NCI-H2081 (cell line): Measurements from ENCODE around the gene OOEP.
"Not testable (repeated sequence)": the region's sequence is repeated elsewhere in the genome, so short reads cannot be mapped to it uniquely, and the experiment has no call there.

Experiments used
- DNase-seq, 2 experiments: peaks; one replicate each; lab custom pipeline; 2025; lab: John Stamatoyannopoulos, UW

The OOEP gene

DNA sequence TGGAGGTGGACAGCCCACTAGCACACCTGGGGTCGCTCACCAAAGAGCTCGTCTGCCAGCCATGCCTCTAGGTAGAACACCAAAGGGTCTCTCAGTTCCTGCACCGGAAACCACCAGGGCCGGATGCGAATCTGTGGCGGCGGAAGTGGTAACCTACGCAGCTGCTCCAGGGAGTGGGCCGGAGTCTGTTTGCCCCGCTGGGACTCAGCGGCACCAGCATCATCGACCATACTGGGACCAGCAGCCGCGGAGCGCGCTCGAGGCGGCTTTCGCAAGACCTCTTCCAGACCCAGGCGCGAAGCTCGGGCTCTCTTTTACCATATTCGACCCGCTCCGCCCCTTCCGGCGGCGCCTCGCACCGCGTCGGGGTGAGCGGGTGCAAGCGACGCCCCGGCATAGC lies at the start of gene OOEP:
TSS of gene OOEP (minus strand) at position 335 of the 400 bp plus-strand sequence. CDS start at position 230, 105 bp downstream.
- no peak for DNase-seq

DNA sequence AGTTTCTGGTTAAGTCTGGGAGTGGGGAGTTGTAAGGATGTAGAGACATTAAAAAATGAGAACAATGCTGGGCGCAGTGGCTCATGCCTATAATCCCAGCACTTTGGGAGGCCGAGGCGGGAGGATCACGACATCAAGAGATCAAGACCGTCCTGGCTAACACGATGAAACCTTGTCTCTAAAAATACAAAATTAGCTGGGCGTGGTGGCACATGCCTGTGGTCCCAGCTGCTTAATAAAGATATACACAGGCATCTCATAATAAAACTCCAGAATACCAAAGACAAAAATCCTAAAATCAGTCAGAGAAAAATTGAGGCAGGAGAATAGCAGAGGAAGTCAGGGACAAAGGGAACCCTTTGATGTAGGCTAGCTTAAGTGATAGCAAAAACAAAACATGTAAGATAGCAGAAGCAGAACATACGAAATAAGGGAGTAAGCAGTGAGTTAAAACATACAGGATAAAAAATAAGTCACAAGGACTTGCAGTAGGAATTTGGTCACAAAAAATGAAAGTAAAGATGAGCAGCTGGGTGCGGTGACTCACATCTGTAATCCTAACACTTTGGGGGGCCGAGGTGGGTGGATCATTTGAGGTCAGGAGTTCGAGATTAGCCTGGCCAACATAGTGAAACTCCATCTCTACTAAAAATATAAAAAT lies 48.5 kb upstream of the OOEP start:
- no peak for DNase-seq

DNA sequence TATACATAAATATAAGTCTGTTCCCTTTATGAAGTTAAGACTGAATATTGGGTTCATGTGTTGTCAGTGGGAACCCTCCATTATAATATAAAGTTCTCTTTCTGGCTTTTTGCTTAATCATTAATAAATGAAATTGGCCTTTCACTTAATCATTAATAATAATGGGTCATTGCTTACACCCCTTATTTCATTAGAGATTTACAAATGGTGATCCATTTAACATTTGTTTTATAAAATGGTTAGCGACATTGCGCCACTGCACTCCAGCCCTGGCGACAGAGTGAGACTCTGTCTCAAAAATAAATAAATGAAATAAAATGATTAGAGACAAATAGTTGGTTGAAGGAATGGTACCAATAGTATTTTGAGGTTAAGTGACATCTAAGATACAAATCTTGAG lies 43.4 kb upstream of the OOEP start:
- no peak for DNase-seq

DNA sequence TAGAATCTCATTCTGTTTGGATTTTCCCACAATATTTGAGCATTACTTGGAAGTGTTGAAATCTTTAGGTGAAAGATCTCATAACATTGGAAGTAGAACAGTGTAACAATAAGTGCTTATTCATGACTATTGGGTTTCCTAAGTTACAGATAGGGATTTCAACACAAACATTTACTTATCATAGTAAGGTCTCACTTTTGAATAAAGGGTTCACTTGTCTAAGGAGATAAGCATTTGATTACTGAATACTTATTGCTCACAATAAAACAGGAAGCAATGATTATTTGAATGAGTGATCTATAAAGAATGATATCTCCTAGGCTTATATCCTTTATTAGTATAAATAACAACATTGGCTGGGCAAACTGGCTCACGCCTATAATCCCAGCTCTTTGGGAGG lies 39.7 kb upstream of the OOEP start:
- no peak for DNase-seq

DNA sequence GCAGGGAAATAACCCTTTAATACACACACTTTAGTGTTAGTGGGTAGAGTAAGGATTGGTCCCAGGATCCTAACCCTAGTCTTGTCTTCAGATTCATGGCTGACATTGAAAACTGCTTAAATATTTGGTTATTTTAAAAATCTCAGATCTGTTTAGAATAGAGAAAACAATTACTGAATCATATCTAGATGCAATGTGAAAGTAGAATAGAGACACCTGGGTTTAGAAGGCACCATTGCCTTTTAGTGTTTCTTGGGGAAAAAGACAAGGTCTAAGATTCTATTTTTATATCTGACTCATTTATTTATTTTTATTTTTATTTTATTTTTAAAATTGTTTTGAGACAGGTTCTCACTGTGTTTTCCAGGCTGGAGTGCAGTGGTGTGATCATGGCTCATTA lies 31.0 kb upstream of the OOEP start:
- no peak for DNase-seq

DNA sequence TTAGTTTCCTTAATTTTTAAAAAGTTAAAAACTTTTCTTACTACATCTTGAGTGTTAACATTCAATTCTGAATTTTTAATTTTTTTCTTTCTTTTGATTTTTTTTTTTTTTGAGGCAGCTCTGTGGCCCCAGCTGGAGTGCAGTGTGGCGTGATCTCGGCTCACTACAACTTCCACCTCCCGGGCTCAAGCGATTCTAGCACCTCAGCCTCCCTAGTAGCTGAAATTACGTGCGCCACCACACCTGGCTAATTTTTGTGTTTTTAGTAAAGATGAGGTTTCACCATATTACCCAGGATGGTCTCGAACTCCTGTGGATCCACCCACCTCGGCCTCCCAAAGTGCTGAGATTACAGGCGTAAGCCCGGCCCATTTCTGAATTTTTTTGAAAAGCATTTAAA lies 26.2 kb upstream of the OOEP start:
- no peak for DNase-seq

DNA sequence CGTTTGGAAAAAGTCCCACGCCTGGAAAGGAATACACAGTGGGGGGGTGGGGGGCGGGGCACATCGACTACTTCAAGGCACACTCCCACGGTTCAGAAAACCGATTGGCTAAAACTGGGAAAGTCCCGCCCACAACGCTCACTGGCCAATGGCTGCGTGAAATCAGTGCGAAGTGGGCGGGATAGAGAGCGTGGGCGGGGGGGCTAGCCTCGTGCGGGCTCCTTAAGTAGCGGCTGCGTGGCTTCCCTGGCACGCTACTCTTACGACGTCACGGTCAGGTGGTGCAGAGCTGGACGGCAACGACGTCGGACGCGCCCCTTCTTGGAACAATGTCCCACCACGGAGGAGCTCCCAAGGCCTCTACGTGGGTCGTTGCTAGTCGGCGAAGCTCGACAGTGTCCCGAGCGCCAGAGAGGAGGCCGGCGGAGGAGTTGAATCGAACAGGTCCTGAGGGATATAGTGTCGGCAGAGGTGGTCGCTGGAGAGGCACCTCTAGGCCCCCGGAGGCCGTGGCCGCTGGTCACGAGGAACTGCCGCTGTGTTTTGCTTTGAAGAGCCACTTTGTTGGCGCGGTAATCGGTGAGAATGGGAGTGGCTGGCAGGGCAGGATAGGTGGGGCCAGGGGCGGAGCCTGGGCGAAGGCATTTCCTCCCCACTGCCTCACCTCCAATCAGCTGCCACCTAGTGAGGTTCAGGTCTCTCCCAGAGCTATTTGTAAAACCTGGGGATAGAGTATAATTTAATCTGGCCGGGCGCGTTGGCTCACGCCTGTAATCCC lies 25.1 kb upstream of the OOEP start, which contains the start of gene DDX43:
TSS of gene DDX43 (plus strand) at position 252 of the 778 bp plus-strand sequence. CDS start at position 330, 78 bp downstream.
- peak; percentile 92 to 94 for DNase-seq

DNA sequence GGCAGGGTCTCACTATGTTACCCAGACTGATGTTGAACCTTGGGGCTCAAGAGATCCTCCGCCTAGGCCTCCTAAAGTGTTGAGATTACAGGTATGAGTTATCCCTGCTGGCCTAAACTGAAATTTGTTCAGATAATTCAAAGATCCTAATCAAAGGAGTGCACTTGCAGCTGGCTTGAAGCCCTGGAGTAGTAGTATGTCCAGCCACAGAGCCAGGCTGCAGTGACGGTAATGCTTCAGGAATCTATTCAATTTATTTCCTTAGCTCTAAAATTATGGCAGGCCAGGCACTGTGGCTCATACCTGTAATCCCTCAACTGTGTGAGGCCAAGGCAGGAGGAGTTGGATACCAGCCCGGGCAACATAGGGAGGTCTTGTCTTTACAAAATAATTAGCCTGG lies 23.6 kb upstream of the OOEP start:
- no peak for DNase-seq

DNA sequence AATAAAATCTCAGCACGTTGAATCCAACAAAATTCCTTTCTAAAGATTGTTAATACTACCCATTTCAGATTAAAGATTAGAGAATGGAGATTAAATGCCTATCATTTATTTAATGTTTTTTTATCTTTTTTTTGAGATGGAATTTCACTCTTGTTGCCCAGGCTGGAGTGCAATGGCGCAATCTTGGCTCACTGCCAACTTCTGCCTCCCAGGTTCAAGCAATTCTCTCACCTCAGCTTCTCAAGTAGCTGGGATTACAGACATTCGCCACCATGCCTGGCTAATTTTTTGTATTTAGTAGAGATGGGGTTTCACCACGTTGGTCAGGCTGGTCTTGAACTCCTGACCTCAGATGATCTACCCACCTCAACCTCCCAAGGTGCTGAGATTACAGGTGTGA lies 22.5 kb upstream of the OOEP start:
- not testable (repeated sequence) for DNase-seq

DNA sequence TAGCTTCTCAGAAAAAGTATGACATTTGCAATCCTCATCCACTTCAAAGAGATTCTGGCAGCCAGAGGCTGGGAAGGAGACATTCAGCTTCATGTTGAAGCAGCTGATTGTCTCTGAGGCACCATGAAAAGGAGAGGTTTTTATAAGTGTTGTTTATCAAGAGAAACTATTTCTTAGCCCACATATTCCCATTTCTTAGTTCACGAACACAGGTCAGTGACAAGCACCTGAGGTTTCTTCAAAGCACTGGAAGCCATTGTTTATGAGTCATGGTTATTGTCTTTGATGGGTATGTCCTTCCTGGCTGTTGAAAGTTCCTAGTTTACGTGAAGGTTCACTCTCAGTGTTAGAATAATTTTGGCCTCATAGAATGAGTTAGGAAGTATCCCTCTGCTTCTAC lies 22.0 kb upstream of the OOEP start:
- no peak for DNase-seq

DNA sequence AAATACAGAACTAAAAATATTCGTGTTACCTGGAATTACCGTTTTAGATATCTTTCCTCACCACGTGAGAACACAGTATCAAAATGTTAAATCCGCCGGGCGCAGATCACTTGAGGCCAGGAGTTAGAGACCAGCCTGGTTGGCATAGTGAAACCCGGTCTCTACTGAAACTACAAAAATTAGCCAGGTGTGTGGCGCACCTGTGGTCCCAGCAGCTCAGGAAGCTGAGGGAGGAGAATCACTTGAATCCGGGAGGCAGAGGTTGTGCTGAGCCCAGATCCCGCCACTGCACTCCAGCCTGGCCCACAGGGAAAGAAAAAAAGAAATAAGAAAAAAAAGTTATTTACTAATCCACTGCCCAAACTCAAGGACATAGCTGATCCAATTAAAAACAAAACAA lies 20.2 kb upstream of the OOEP start:
- peak; percentile 9 to 23 for DNase-seq

DNA sequence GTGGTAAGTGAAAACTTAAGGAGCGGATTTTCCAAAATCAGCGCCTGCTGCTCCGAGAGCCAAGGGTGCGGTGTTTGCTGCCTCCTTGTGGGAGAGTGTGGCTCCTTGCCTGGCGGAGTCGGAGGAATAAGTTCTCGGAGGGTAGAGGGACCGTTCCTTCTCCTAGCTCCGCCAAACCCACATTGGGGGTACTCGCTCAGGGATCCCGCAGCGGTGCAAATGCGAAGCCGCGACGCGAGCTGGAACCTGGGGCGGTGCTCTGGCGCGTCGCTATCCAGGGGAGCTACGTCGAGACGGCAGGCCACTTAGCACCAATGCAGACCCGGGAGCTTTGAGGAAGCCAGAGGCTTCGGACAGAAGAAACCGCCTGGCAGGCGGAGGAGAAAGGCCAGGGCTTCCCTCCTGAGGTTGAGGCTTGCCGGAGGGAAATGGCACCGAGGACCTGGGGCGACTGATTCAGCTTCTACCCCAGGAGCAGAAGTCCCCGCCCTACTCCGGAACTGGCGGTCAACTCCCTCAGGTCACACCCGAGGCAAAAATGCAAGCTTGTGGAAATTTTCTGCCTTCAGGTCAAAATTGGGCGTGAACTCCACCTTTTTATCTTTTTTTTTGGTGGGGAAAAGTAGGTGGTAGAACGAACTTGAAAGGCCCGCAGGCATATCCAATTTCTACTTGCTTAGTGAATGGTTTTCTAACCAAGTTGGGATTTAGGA lies 19.3 kb upstream of the OOEP start:
- DNase-seq = peak; percentile 54 to 69

DNA sequence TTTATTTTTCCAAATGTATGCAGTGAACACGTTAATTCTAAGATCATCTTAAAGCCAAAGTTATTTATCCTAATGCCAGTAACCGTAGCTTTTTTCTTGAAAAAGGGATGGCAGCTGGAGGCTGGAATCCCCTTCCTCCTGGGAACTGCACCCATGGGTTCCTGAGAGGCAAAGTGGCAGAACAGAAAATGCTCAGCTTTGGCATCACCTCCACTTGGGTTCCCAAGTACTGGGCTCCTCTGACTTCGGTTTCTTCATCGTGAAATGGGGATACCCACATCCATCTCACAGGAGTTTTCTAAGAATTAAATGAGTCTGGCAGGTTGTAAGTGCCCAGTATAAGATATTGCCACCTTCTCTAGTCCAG lies 18.7 kb upstream of the OOEP start:
- no peak for DNase-seq

DNA sequence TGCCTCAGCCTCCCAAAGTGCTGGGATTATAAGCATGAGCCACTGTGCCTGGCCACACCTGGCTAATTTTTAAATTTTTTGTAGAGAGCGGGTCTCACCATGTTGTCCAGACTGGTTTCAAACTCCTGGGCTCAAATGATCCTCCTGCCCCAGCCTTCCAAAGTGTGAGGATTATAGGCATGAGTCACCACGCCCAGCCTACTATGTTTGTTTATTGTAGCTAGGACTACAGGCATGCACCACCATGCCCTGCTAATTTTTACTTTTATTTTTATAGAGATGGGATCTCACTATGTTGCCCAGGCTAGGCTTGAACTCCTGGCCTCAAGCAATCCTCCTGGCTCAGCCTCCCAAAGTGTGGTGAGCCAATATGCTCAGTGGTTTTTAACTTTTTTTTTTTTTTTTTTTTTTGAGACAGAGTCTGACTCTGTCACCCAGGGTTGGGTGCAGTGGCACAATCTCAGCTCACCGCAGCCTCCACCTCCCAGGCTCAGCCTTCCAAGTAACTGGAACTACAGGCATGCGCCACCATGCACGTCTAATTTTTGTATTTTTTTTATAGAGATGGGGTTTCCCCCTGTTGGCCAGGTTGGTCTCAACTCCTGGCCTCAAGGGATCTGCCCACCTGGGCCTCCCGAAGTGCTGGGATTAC lies 12.9 kb upstream of the OOEP start:
- no peak for DNase-seq

DNA sequence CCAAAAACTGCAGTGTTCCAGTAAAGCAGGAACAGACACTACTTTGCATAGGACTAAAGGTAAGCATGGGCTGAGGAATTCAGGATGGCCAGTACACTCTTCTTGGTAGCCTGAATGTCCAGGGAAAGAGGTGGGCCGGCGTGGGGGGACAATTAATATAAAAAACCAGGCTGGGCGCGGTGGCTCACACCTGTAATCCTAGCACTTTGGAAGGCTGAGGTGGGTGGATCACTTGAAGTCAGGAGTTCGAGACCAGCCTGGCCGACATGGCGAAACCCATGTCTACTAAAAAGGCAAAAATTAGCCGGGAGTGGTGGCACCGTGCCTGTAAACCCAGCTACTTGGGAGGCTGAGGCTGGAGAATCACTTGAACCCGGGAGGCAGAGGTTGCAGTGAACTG lies 11.8 kb upstream of the OOEP start:
- DNase-seq = not testable (repeated sequence)

DNA sequence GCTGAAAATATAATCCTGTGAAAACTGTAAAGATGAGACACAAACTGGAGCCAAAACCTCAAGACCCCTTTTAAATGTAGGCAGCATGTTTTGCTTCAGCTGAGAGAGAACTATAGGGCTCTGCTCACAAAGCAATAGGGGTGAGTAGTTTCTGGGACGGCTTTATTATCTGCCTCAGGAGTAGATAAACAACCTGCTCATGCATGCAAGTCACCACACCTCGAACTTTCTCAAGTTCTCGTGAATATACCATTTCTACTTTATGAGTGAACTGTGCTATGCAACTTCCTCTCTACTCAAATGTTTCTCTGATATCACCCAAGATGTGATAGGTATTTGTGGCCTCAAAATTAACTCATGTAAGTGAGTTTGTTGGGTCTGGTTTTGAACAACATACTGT lies 7.5 kb upstream of the OOEP start:
- no peak for DNase-seq

DNA sequence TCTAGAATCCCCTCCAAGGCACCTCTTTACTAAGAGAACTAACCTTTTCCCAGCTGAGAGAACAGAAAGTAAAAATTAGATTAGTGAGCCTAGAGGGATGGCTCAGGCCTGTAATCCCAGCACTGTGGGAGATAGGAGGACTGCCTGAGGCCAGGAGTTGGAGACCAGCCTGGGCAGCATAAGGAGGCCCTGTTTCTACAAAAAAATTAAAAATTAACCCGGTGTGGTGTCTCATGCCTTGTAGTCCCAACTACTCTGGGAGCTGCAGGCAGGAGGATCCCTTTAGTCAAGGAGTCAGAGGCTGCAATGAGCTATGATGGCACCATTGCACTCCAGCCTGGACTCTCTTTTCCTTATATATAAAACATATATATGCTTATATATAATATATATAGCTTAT lies 5.5 kb upstream of the OOEP start:
- no peak for DNase-seq

DNA sequence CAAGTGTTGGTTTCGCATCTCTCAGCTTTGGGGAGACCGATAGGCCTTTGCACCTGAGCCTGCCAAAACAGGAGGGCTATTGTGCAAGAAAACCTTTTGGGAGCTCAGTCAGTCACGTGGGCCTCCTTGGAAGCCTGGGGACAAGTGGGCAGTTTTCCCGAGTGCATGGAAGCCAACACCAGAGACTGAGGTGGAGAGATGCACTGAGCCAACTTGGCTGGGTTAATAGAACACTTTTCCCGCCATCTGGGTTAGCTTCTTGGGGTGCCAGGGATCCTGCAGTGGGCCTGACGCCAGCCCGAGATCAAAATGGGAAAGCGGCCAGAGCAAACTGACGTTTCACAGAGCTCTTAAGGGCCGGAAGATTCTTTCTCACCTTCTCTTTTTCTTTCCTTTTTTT lies 2.8 kb upstream of the OOEP start:
- no peak for DNase-seq

DNA sequence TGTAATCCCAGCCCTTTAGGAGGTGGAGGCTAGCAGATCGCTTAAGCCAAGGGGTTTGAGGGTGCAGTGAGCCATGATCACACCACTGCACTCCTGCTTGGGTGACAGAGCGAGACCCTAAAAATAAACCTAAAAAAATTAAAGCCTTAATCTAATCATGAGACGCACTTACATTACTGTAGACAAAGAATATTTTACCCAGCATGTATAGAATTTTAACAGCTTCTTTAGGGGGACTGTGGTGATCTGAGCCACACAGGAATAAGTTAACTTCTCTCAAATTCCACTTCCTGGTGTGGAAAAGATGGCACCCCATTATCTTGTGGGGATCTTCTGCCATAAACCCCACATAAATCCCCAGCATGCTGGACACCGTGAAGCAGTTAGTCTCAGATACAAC lies 2.3 kb upstream of the OOEP start:
- DNase-seq = no peak

DNA sequence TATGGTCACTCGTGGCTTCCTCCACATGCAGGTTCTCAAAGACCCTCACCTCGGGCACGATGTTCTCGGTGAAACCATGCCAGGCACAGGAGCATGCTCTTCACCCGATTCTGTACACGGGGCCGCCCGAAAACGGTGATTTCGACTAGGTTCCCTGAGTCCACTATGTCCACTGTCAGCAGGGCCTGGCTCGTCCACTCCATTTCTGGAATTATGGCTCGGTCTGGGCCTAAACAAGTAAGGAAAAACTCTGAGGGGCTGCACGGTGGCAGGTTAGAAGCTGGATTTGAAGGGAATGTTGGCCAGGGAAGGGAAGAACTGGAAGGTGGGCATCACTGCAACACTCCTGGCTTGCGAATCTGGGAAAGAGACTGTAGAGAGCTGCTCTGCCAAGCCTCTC lies 540 bp downstream of the OOEP start:
- DNase-seq = no peak

DNA sequence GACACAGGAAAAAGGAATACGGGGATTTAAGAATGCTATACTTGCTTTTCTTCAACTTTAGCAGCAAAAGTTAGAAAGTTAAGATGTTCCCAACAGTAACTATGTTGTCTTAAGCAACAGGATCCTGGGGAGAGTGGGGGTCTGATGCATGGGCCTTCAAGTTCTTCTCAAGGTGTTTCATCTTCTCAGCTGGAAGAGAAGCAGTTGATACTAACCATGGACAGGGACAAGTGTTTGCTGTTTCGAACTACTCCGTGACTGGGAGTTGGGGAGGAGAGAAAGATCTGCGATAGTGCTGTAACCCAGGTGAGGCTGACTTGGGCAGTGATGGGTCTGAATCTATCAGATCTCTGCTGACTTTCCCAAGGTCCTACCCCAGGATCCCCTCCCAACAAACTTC lies 1.0 kb downstream of the OOEP start:
- DNase-seq = no peak

DNA sequence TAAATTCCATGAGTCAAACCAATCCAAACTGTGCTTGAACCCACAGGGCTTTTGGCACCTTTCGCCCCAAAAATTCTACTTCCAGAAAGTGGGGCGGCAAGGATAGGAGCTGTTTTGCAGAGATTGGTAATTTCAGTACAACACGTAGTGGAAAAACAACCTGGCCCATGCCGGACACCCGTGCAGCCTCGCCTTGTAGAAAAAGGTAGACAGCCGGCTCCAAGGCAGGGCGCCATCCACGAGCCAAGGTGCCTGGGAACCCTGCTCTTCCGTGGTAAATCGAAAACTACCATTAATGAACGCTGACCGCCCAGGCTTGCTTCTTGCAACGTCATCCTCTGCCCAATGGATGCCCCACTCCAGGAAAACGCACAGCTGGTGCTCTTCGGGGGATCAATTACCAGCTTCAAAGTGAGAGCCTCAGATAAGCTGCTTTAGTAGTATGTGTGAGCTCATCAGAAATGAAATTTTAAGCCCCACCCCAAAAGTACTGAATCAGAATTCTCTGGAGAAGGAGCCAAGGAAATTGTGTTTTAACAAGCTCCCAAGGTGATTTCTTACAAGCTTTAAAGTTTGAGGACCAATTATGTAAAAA lies 1.8 kb downstream of the OOEP start:
- no peak for DNase-seq
